ENCODE results near the gene CAMK2A.
"Not testable (repeated sequence)": the region's sequence is repeated elsewhere in the genome, so short reads cannot be mapped to it uniquely, and the experiment has no call there.

Gene CAMK2A

DNA sequence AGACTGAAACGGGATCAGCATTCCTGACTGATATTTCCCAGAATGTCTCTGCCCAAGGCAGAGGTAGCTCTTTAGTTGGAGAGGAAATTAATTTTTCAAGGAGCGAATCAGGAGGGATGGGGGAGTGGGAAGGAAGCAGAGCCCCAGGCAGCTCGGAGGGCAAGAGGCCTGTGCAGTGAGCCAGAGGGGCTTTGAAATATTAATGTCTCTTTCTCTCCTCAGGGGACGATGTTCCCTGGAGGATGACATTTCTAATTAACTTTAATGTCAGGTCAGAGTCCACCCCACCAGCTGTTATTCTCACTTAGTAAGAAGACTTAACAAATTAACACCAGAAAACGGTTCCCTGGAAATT lies 54.1 kb downstream of the CAMK2A start:
- DNase-seq (ENCODE audit: low read depth in 2 of 2) = no peak

DNA sequence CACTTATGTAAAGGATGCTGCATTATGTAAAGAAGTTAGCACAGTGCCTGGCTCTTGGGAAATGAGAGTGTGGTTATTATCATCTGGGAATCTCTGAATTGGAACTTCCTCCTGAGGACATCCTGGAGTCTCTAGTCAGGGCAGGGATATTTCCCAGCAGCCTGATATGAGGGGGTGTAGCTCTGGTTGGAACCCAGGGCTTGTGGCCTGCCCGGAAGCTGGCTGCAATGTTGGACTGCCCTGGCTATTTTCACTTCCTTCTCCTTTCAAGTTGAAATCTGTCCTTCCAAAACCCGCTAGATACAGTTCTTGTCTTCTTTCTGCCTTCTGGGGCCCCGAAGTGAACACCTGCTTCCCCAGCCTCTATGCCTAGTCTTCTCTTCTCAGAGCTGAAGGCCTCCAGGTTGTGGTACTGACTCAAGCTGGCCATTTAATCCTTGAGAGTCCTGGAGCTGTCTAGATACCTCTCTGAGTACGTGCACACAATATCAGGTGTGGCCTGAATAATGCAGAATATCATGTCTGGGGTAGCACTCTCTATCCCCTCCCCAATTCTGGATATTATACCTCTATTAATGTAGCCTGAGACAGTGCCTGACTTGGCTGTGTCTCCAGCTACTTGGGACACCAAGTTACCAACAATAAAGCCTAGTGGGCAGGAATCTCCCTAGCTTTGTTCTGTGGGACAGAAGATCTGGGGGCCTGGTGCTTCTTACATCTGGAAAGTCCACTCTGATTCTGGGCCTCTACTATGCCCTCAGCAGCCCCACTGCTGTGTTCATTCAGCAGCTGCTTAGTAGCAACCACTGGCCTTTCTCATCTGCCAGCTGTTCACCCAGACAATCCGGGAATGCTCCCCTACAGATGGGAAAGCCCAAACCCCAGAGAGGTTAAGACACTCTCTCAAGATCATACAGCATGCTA lies 54.7 kb downstream of the CAMK2A start:
- DNase-seq (ENCODE audit: low read depth in 2 of 2) = no peak

DNA sequence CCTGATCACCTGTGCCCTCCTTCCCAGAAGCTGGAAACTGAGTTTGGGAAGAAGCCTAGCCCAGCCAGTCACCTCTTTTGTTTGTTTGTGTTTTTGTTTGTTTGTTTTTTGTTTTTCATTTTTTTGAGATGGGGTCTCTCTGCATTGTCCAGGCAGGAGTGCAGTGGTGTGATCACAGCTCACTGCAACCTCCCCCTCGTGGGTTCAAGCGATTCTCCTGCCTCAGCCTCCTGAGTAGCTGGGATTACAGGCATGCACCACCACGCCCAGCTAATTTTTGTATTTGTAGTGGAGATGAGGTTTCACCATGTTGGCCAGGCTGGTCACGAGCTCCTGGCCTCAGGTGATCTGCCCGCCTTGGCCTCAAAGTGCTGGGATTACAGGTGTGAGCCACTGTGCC lies 55.9 kb downstream of the CAMK2A start:
- not testable (repeated sequence) for DNase-seq (ENCODE audit: low read depth in 2 of 2)

DNA sequence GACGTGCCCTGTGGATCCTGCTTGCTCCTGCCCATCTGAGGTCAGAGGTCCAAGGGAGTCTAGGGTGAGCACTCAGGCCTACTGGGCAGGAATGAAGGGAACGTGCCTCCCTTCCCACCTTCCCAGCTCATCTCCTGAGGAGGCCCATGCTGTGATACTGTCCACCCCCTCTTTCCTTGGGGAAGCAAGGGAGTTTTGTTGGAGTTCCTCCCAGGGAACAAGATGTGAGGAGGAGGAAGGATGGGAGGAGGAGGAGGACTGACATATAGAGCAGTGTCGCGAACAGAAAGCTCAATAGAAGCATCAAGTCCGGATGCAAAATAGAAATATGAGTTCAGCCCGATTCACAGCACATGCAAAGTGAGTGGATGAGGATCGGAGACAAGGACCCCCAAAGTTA lies 58.7 kb downstream of the CAMK2A start:
- DNase-seq (ENCODE audit: low read depth in 2 of 2) = no peak

DNA sequence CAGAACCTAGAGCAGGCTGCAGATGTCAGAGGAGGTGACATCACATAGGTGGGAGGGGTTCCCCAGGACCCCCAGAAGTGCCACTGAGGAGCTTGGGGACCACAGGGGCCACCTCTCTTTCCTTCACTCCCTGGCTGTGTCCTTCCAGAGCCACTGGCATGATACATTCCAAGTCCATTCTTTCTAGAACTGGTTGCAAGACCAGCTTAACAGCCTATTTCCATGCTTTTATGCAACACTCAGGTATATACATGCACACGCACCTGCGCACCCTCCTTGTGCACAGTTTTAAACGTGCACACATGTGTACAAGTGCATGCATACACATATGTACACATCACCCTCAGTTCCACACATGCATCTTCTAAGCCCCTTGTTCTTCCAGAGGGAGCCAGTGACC lies 60.0 kb downstream of the CAMK2A start:
- no peak for DNase-seq (ENCODE audit: low read depth in 2 of 2)

DNA sequence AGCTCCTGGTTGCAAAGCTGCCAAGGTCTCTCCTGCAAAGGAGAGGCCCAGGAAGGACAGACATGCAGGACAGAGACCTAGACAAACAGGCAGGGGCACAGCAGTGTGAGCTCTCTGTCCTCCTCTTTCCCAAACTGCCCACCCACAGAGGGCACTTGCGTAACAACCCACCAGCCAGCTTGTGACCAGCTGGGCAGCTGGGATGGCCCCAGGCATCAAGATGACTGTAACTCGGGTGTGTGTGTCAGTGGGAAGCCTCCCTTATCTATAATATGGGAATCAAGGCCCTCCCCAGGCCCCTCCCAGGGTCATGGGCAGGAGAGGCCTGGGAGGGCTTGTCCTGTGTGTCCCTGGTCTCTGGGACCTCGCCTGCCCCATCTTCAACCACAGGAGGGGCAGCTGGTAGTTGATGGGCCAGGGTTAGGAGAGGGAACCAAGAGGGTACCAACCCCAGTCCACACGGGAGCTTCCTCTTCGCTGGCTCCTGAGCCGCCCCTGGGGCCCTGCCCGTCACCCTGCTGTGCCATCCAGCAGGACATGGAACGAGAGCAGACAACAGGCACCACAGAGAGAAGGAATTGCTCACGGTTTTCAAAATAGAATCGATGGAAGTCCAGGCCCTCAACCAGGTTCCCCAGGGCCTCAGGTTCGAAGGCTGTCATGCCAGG lies 61.8 kb downstream of the CAMK2A start:
- no peak for DNase-seq (ENCODE audit: low read depth in 2 of 2)

DNA sequence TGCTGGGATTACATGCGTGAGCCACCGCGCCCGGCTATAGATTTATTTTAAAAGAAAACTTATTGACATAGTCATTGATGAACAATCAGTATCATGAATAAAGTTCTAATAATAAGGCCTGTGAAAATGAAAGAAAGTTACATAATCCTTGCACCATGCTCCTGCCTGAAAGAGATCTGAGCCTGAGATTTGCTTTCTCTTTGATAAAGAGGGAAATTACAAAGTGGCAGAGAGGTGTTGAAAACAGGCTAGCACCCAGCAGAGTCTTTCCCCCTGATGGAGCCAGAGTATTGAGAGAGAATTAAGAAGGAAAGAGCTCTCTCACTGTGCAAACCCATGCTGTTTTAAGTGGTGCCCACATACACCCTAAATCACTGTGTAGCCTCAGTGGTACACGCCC lies 62.5 kb downstream of the CAMK2A start:
- no peak for DNase-seq (ENCODE audit: low read depth in 2 of 2)

DNA sequence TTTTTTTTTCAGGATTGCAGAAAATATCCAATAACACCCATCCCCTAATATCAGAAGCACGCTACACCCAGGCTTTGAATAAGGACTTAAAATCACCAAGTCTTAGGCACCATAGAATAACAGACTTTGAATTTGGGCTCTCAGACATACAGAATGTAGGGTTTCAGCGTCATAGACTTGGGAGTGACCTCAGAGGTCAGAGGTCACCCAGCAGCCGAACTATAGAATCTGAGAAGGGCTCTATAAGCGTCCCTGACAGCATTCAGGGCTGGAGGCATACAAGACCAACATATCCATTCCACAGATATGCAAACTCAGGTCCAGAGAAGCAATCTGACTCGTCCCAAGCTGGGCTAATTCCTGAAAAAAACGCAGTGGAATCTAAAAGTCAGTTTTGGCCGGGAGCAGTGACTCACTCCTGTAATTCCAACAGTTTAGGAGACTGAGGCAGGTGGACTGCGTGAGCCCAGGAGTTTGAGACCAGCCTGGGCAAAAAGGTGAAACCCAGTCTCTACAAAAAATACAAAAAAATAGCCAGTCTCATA lies 65.0 kb downstream of the CAMK2A start:
- DNase-seq (ENCODE audit: low read depth in 2 of 2) = no peak

DNA sequence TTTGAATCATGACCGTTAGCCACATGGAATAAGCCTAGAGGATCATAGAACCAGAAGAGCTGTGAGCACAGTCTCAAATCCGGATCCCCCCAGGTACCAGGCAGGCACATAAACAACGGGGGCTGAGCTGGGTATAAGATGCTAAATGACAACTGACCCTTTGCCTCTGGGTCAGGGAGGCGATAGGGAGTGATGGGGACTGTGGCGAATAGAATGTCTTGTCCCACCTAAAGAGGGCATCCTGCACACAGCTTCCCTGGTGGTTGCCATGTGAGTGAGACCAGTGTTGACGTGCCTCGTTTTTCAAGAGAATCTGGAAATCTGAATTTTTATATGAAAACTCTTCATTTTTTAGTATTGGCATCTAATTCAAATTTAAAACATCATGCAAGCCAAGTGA lies 66.1 kb downstream of the CAMK2A start:
- no peak for DNase-seq (ENCODE audit: low read depth in 2 of 2)

DNA sequence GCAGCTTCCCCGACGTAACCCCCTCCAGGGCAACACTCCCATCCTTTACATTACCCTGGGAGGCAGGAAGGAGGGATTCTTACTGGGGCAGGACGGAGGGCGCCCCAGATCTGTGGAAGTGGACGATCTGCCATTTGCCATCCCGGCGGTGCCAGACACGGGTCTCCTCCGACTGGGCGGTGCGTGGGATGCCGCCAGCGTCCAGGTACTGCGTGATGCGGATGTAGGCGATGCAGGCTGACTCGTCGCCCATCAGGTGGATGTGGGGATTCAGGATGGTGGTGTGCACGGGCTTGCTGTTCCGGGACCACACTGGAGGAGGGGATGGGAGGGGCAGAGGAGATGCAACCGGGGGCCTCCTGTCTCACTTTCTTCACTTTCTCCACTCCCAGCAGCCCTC lies 66.7 kb downstream of the CAMK2A start:
- no peak for DNase-seq (ENCODE audit: low read depth in 2 of 2)

DNA sequence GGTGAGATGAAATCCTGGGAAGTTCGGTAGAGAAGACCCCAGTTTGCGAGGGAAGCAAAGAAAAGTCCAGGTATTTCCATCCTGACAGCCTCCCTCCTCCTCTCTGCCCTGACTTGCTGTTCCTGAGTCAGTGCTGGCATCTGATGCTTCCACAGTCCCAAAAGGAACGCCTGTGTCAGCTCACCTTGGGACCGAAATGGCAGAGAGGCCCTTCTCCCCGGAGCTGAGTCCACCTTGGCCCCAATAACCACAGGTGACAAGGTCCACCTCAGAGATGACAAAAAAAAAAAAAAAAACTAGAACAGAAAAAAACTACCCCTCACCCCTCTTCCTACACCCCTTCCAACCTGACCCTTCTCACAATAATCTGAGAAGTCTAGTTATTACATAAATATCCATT lies 68.1 kb downstream of the CAMK2A start:
- DNase-seq (ENCODE audit: low read depth in 2 of 2) = no peak

DNA sequence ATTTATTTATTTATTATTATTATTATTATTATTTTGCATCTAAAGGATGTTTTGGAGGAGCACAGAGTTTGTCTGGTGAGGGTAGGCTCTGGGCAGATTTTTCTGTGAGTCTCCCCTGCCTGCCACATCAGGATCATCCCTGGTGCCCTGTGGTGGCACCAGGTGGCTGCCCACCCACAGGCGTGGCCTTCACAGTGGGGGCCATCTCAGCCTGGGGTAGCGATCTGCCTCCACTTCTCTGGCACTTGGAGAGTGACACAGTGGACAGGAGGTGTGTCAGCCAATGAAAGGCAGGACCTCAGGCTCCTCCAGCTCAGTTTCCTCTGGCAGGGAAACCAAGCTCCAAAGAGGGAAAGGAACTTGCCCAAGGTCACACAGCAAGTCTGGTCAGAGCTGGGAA lies 69.7 kb downstream of the CAMK2A start:
- no peak for DNase-seq (ENCODE audit: low read depth in 2 of 2)

DNA sequence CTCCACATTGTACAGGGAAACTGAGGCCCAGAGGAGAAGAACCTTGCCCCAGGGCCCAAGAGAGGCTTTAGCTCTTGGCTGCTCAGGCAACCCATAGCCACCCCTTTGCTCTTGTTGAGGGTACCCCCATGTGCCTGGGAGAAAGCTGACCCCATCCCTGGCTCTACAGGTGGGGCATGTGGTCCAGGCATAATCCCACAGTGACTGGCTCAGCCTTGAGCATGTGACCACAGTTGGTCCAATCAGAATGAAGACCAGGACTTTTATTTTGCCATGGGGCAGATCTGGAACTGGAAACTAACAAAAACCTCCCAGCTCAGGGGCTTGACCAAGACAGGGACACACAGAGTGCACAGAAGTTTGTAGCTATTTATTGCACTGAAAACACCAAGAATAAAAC lies 70.4 kb downstream of the CAMK2A start:
- DNase-seq (ENCODE audit: low read depth in 2 of 2) = no peak

DNA sequence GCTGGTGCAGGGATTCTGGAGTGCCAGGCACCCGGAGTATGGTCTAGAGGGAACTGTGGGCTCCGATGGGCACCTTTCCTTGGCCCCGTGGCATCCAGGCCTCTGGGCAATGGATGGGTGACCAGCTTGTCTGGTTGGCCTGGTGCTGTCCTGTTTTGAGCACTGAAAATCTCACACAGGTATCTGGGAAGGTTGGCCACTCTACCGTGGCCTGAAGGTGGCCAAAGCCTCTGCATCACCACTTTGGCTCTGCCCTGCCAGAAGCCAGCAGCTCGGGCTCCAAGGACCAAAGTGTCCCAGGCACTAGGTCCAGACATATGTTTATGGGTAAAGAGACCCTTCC lies 70.9 kb downstream of the CAMK2A start:
- no peak for DNase-seq (ENCODE audit: low read depth in 2 of 2)

DNA sequence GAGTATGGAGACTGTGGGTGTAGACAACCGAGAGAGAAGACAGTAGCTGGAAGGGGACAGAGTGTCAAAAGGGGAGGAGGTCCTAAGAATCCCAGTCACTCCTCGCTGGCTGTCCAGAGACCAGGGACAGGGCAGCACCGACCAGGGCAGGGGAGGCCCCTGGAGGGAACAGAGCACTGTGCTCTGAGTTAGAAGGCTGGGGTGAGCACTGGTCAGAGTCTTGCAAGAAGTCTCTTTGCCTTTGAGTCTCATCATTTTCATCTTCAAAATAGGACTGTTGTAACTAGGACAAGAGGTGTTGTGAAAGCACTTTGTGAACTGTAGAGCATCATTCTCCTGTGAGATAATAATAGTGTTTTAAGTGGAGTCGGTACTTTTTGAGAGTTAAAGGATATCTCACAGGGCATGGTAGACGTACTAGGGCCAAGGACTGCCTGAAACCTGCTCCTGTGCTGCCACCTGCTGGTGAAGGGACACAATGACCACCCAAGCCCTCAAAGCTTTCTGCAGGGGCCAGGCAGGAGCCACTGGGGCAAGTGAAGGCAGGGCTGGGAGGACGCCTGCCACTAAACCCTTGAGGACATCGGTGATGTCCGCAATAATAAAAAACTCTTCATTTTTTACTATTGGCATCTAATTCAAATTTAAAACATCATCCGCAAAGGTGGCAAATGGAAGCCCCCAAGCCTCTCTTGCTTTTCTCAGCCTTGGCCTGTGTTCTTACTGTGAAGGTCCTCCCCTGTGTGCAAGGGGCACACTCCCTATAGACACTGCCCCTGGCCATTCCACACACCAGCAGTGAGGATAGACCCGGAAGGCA lies 71.5 kb downstream of the CAMK2A start:
- DNase-seq (ENCODE audit: low read depth in 2 of 2) = peak; percentile 47 to 77

DNA sequence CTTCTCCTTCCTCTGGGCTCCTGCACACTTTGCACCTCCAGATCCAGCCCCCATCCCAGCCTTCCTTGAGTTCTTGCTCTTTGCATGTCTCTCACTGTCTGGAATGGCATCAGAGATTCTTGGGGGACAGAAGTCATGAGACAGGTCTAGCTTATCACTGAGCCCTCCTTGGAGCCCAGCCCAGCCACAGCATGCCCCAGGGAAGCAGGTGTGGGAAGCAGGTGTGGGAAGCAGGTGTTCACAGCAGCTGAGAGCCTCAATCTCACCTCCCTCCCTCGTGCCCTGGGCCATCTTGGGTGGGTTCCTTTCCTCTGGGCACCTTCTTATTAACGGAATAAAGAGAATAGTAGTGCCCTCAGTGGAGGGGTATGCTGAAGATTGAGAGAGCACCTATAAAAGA lies 72.5 kb downstream of the CAMK2A start:
- no peak for DNase-seq (ENCODE audit: low read depth in 2 of 2)

DNA sequence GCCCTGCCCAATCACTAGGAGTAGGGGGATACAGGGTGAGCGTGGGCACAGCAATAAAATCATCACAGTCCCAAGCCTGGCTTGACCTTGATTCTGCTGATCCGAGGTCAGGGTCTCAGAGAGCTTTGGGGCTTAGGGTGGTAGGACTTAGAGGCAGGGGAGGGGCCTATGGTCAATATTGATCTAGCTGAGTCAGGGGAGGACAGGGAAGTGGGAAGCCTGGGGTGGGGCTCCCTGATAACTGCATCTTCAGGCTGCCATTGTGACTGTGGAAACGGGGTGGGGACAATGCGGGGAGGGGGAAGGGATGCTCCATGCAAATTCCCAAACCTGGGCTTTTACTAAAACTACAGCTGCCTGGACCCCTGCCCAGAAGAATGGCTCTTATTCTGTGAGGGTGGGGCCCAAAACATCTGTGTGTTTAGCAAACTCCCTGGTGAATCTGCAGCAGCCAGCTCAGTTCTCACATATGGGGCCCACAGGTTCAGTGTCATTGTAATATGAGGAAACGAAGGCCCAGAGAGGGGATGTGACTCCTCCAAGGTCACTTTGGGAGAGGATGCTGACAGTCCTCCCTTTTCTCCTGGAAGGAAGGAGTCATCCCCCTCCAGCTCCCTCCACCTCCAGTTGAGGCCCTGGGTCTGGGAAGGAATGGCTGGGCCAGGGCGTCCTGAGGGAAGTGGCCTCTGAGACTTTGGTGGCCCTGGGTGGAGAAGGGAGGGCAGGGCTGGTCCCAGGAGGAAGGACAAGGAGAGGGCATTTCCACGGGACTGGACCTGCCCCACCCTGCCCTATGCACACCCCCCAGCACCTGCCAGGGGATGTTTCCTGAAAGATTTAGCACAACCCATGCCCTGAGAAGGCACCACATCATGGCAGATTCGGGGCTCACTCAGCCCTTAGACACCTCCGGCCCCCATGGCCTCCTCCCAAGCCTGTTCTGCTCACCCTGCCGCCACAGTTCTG lies 73.3 kb downstream of the CAMK2A start:
- DNase-seq (ENCODE audit: low read depth in 2 of 2) = no peak

DNA sequence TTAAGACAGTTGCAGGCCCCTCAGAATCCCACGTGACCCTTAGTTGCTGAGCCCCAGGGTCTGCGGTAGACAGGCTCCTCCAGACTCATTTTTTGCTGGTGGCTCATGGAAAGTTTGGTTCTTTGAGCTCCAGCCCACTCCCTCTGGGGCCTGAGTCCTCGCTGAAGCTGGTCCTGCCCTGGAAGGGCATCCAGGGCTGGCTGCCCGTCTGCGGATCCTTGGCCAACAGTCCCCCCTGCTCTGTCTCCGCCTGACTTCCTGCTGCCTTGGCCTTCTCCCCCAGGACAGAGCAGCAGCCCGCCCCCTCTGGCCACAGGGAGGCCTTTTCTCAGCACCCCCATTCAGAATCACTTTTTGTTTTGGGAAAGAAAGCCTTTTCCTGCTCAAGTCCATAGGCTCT lies 75.3 kb downstream of the CAMK2A start:
- DNase-seq (ENCODE audit: low read depth in 2 of 2) = no peak

DNA sequence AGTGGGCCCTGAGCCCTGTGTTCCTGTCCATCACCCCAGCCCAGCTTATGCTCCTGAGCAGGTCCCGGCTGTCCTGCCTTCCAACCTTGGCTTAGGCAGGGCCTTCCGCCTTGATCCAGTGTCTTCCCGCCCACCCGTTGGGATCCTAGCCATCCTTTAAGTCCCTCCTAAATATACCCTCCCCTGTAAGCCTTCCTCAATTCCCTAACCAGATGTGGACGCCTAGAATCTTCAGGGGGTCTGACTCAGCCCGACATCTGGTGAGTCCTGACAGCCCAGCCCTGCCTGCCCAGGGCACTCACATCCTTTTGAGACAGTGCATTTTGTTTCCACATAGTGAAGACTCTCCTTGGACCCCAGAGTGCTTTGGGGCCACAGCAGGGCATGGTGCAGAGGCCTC lies 76.0 kb downstream of the CAMK2A start:
- no peak for DNase-seq (ENCODE audit: low read depth in 2 of 2)

DNA sequence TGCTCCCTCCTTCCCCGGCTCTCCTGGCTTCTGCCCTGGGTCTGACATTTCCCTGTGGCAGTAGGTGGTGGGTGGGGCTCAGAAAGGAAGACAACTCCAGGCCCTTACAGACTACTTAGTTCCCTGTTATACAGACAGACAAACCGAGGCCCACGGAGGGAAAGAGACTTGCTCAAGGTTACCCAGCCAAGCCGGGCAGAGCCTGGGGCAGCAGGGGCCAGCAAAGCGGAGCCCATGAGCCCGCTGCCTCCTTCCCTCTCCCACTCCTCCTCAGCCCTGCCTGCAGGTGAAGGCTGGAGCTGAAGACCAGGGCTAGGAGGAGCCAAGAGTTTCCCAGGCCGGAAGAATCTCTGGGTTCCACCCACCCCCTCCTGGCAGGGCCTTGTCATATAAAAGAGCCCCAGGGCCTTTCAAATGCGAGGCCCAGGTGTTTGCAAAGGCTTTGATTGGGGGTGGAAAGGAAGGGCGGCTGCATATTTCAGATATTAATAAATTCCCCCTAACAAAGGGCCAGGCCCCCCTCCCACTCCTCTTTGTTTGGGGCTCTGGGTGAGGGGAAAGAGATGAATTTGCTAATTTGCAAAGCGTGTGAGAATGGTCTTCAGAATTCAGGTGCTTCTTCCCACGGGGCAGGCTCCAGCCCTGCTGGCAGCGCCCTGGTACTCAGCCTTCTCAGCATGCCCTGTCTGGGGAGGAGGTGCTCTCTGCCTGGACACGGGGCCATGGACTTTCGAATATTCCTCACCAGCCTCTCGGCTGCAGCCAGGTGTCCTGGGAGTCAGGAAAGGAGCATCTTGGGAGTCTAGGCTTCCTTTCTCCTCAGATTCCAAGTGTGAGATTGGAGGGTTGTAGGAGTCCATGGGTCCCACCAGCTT lies 78.2 kb downstream of the CAMK2A start:
- no peak for DNase-seq (ENCODE audit: low read depth in 2 of 2)
